Gastrocnemius medialis (tissue), 4 donors: ENCODE results near the gene TACR1.

Experiments
- CTCF ChIP-seq, 5 experiments: fragments of 450-650 bp in 3 of 5; fragments of 200-600 bp in 2 of 5; sonication (generic) in 2 of 5; IDR thresholded peaks in 4 of 5; conservative IDR thresholded peaks in 1 of 5; 1 replicate in 4 of 5; 2 replicates in 1 of 5; pipeline ENCODE4 v1.5.1; 2016 to 2019; ENCODE audit warnings: antibody characterized with exemption in 5 of 5, mild to moderate bottlenecking in 3 of 5, moderate library complexity in 3 of 5
- POLR2A ChIP-seq, 2 donors: fragments of 450-650 bp; IDR thresholded peaks; one replicate each; pipeline ENCODE4 v1.6.1; 2017; ENCODE audit warnings: antibody characterized with exemption in 2 of 2, mild to moderate bottlenecking in 2 of 2, moderate library complexity in 2 of 2

GRCh38 chr2:75090770-75091515 lies 108.4 kb downstream of the TACR1 start:
- no peak for TF ChIP-seq POLR2A (IDR thresholded peaks at IDR 0.05)
- TF ChIP-seq CTCF (IDR thresholded peaks at IDR 0.05 in 4 of 5, conservative IDR thresholded peaks at IDR 0.05 in 1 of 5) = no peak
